Hepatocyte (in vitro differentiated cells): ENCODE measurements around the gene TSKS. TPM values are rescaled to one million over a fixed set of nuclear protein-coding genes. Genes with fewer than 3 reads are reported as not detected.

Source experiments
- DNase-seq: peaks from one replicate; pipeline ENCODE4 v3.0.0-alpha.2; 2016; ENCODE audit warnings: low spot score
- H2AFZ ChIP-seq: fragments of 200-600 bp; sonication (generic); 2 replicates; pipeline ENCODE4 v1.6.0; 2016; ENCODE audit warnings: antibody characterized with exemption, mild to moderate bottlenecking
- H3K27ac ChIP-seq: fragments of 200-600 bp; sonication (generic); 2 replicates; pipeline ENCODE4 v1.5.1; 2016; ENCODE audit warnings: mild to moderate bottlenecking
- H3K27me3 ChIP-seq: fragments of 200-600 bp; sonication (generic); 2 replicates; pipeline ENCODE4 v1.6.1; 2016
- H3K36me3 ChIP-seq: fragments of 200-600 bp; sonication (generic); replicated peaks from 2 replicates; pipeline ENCODE4 v1.5.1; 2016; ENCODE audit warnings: low read depth; ENCODE audit not compliant: insufficient read depth
- H3K4me1 ChIP-seq: fragments of 200-600 bp; sonication (generic); 2 replicates; pipeline ENCODE4 v1.5.1; 2016; ENCODE audit warnings: mild to moderate bottlenecking, moderate library complexity; ENCODE audit not compliant: insufficient read depth
- H3K4me2 ChIP-seq: fragments of 200-600 bp; sonication (generic); 2 replicates; pipeline ENCODE4 v1.6.0; 2016
- H3K4me3 ChIP-seq: fragments of 200-600 bp; sonication (generic); 2 replicates; pipeline ENCODE4 v1.5.1; 2016; ENCODE audit warnings: mild to moderate bottlenecking
- H3K79me2 ChIP-seq: fragments of 200-600 bp; sonication (generic); 2 replicates; pipeline ENCODE4 v1.6.0; 2017; ENCODE audit warnings: mild to moderate bottlenecking
- H3K9me2 ChIP-seq: fragments of 200-600 bp; sonication (generic); replicated peaks from 2 replicates; pipeline ENCODE4 v1.6.0; 2017; ENCODE audit warnings: mild to moderate bottlenecking; ENCODE audit not compliant: insufficient read depth
- H3K9me3 ChIP-seq: fragments of 200-600 bp; sonication (generic); 2 replicates; pipeline ENCODE4 v1.5.1; 2016; ENCODE audit warnings: low read depth, mild to moderate bottlenecking
- H4K20me1 ChIP-seq: fragments of 200-600 bp; sonication (generic); 2 replicates; pipeline ENCODE4 v1.6.0; 2016; ENCODE audit warnings: mild to moderate bottlenecking; ENCODE audit not compliant: insufficient read depth, poor library complexity, severe bottlenecking
- CTCF ChIP-seq: fragments of 200-600 bp; sonication (generic); IDR thresholded peaks from 2 replicates; pipeline ENCODE4 v1.5.1; 2016; ENCODE audit warnings: antibody characterized with exemption, mild to moderate bottlenecking; ENCODE audit not compliant: poor library complexity
- EZH2 ChIP-seq: fragments of 200-600 bp; sonication (generic); IDR thresholded peaks from 2 replicates; pipeline ENCODE4 v1.6.1; 2016; ENCODE audit warnings: antibody characterized with exemption, mild to moderate bottlenecking, borderline replicate concordance
- EZH2phosphoT487 ChIP-seq: fragments of 200-600 bp; sonication (generic); IDR thresholded peaks from one replicate; pipeline ENCODE4 v1.6.1; 2018; ENCODE audit warnings: antibody characterized with exemption, mild to moderate bottlenecking, low read depth, moderate library complexity; ENCODE audit not compliant: unreplicated experiment, severe bottlenecking
- WGBS: methylation state at CpG from one replicate; pipeline ENCODE4 v1.1.6; 2016; ENCODE audit warnings: low lambda C conversion rate; ENCODE audit errors: missing lambda C conversion rate; 5-methylcytosine and 5-hydroxymethylcytosine counted together
- polyA plus RNA-seq: library from polyadenylated mRNA; unstranded; fragments of >200 nt; fragmentation: Nextera tagmentation; extraction: Ambion mirVana; gene quantifications from 2 replicates; pipeline ENCODE4 v1.2.1, GENCODE V29; 2016
- total RNA-seq: library from RNA; depleted of rRNA; stranded (reverse); fragments of >200 nt; gene quantifications from 2 replicates; pipeline ENCODE4 v1.2.3, GENCODE V29; 2014

TSKS gene
- total and polyA plus RNA-seq, 2 experiments from 2014 or later, result not detected

- Histone ChIP-seq H3K4me3 (no peak overlapping the region), H3K9me3 (no peaks in the 10 kb centered on the region), H3K4me2 (no peak overlapping the region), H3K9me2 (no peaks in the 10 kb centered on the region), H3K27me3 (no peaks in the 10 kb centered on the region), H3K79me2 (no peaks in the 10 kb centered on the region), H3K4me1 (no peaks in the 10 kb centered on the region), H3K27ac (no peak overlapping the region), H2AFZ (no peak overlapping the region), H4K20me1 (no peaks in the 10 kb centered on the region), H3K36me3 (no peaks in the 10 kb centered on the region)
- no peak for DNase-seq
- 93% methylated on average over 27 of the region's 40 CpGs for WGBS
- TF ChIP-seq CTCF (no peak), EZH2 (no peak), EZH2phosphoT487 (no peak)
Observed at GRCh38 chr19:49701271-49701786, 61.8 kb downstream of the TSKS start.

- H3K4me3 ChIP-seq, result no peak overlapping the region
- no peak overlapping the region for H3K27ac ChIP-seq
- H3K4me2 ChIP-seq, result no peak overlapping the region
- no peaks in the 10 kb centered on the region for H4K20me1 ChIP-seq
- no peaks in the 10 kb centered on the region for H3K9me3 ChIP-seq
- no peaks in the 10 kb centered on the region for H3K4me1 ChIP-seq
- no peaks in the 10 kb centered on the region for H3K27me3 ChIP-seq
- TF ChIP-seq EZH2 (no peak), CTCF (no peak), EZH2phosphoT487 (no peak)
- WGBS, result 80% methylated on average over 11 of the region's 11 CpGs
- H3K79me2 ChIP-seq, result no peaks in the 10 kb centered on the region
- no peak for DNase-seq
- no peak overlapping the region for H2AFZ ChIP-seq
- no peaks in the 10 kb centered on the region for H3K36me3 ChIP-seq
- H3K9me2 ChIP-seq, result no peaks in the 10 kb centered on the region
Observed at GRCh38 chr19:49700563-49700962, 62.5 kb downstream of the TSKS start.

DNA sequence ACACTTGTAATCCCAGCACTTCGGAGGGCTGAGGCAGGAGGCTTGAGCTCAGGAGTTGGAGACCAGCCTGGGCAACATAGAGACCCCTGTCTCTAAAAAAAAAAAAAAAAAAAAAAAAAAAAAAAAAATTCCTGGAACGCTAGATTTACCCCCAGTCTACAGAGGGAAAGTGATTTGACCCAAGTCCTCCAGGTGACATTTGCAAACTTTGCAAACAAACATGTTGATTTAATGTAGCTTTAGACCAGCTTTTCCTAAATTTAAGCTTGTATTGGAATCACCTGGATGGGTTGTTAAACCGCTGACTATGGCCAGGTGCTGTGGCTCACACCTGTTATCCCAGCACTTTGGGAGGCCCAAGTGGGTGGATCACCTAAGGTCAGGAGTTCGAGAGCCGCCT, 63.7 kb downstream of the TSKS start:
- Histone ChIP-seq H3K4me1 (no peaks in the 10 kb centered on the region), H4K20me1 (no peaks in the 10 kb centered on the region), H3K9me2 (no peaks in the 10 kb centered on the region), H3K4me2 (no peak overlapping the region), H3K36me3 (no peaks in the 10 kb centered on the region), H3K79me2 (no peaks in the 10 kb centered on the region), H3K27me3 (no peaks in the 10 kb centered on the region), H3K27ac (no peak overlapping the region), H3K4me3 (no peak overlapping the region), H2AFZ (no peak overlapping the region), H3K9me3 (no peaks in the 10 kb centered on the region)
- WGBS, result 98% methylated on average over 5 of the region's 5 CpGs
- DNase-seq, result no peak
- TF ChIP-seq EZH2 (no peak), CTCF (no peak), EZH2phosphoT487 (no peak)

DNA sequence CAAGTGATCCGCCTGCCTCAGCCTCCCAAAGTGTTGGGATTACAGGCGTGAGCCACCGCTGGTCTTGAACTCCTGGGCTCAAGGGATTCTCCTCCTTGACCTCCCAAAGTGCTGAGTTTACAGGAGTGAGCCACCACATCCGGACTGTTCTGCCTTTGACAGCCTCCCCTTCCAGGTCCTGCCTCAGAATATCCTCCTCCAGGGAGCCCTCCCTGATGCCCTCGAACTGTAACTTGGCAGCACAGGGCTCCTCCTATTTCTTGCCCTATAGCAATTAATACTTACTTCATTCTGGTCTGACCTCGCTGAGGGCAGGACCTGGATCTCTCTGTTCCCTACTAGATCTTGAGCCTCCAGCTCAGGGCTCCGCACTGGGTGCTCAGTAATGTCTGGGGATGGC, 66.2 kb downstream of the TSKS start:
- Histone ChIP-seq H3K4me1 (no peaks in the 10 kb centered on the region), H3K36me3 (no peaks in the 10 kb centered on the region), H3K4me3 (no peak overlapping the region), H3K79me2 (no peaks in the 10 kb centered on the region), H3K27ac (no peak overlapping the region), H3K9me3 (no peaks in the 10 kb centered on the region), H2AFZ (no peak overlapping the region), H3K4me2 (no peak overlapping the region), H3K9me2 (no peaks in the 10 kb centered on the region), H4K20me1 (no peaks in the 10 kb centered on the region), H3K27me3 (no peaks in the 10 kb centered on the region)
- TF ChIP-seq CTCF, result no peak
- no peak for TF ChIP-seq EZH2phosphoT487
- no peak for TF ChIP-seq EZH2
- DNase-seq, result no peak
- 94% methylated on average over 7 of the region's 7 CpGs for WGBS
